Pulmonary artery endothelial cell (primary cell): Measurements from ENCODE around the gene GRWD1. TPM values are rescaled to one million over a fixed set of nuclear protein-coding genes. Genes with fewer than 3 reads are reported as not detected.

Experiments used
- DNase-seq: peaks from one replicate; pipeline ENCODE4 v3.0.0-alpha.2; 2011; ENCODE audit warnings: low read depth, low spot score
- total RNA-seq: library from RNA; depleted of rRNA; stranded (reverse); fragments of >200 nt; gene quantifications from 2 replicates; pipeline ENCODE4 v1.2.3, GENCODE V29; 2014

Gene GRWD1
- total RNA-seq, 1 donor from 2014 or later, result 35.5 TPM

GRCh38 chr19:48455908-48456562, 10.3 kb downstream of the GRWD1 start:
- no peak for DNase-seq

- no peak for DNase-seq
These were observed 11.1 kb downstream of the GRWD1 start for GRCh38 chr19:48456864-48457263.

GRCh38 chr19:48458016-48458415, 12.2 kb downstream of the GRWD1 start:
- DNase-seq, result no peak

- DNase-seq, result no peak
These were observed 15.8 kb downstream of the GRWD1 start for GRCh38 chr19:48461651-48461981.

DNA sequence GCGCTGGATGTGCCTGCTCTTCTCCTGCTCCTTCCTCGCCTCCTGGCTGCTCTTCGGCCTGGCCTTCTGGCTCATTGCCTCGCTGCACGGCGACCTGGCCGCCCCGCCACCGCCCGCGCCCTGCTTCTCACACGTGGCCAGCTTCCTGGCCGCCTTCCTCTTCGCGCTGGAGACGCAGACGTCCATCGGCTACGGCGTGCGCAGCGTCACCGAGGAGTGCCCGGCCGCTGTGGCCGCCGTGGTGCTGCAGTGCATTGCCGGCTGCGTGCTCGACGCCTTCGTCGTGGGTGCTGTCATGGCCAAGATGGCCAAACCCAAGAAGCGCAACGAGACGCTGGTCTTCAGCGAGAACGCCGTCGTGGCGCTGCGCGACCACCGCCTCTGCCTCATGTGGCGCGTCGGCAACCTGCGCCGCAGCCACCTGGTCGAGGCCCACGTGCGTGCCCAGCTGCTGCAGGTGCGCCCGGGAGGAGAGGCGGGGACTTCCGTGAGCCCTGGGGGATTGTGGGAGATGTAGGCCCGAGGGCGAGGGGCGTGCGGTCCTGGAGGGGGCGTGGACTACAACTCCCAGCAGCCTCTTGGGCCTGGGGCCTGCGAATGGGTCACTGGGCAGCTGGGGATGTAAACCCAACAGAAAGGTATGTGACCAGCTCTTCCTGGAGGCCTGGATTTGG, 16.3 kb downstream of the GRWD1 start:
- no peak for DNase-seq

GRCh38 chr19:48465215-48465614, 19.4 kb downstream of the GRWD1 start:
- DNase-seq, result no peak

GRCh38 chr19:48466561-48467325, 21.0 kb downstream of the GRWD1 start:
- DNase-seq, result no peak

GRCh38 chr19:48468772-48469288, 23.0 kb downstream of the GRWD1 start:
- DNase-seq, result peak; percentile 99

DNA sequence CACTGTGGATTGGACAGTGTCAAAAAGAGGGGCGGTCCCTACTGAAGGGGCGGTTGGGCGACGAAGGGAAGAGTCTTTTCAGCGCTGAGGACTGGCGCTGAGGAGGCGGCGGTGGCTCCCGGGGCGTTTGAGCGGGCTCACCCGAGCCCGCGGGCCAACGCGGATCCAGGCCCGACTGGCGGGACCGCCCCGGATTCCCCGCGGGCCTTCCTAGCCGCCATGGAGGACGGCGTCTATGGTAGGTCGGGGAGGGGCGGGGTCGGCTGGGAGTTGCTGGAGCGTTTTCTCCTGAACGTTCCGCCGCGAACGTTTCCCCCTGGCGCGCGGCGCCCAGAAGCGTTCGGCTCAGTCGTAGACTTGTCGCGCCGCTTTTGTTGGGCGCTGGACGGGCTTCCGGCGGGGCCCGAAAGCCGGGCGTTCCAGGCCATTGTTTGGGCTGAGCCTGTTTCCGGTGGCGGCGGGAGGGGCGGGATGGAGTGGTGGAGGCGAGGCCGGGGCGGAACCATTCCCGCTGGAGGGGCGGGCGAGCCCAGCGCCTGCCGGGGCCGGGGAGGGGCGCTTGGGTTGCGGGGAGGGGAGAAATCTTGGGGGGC, 23.6 kb downstream of the GRWD1 start, which contains the start of gene CYTH2:
TSS of gene CYTH2 (plus strand) at position 81 of the 593 bp plus-strand sequence. CDS start at position 220, 139 bp downstream.
- DNase-seq, result peak; percentile 64

DNA sequence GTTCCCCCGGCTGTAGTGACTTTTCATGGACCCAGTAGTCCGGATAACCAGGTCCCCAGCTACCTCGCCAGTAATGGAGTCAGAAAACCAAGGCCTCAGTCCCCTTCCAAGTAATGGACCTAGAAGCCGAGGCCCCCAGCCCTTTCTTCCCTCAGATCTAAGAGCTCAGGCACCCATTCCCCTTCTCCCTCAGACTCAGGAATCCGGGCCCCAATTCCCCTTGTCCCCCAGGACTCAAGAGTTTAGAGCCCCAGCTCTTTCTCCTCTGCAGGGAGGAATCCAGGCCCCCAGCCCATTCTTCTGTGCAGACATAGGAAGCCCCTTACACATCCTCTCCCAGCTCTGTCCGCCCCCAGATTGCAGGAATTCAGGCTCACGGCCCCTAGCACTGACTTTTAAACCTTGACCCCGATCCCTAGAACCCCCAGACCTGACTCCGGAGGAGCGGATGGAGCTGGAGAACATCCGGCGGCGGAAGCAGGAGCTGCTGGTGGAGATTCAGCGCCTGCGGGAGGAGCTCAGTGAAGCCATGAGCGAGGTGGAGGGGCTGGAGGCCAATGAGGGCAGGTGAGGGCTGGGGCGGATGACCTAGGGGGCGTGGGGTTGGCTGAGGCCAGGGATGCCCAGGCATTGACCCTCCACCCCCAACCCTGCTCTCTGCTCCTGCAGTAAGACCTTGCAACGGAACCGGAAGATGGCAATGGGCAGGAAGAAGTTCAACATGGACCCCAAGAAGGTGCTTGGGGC, 24.3 kb downstream of the GRWD1 start:
- no peak for DNase-seq

- no peak for DNase-seq
These were observed 25.1 kb downstream of the GRWD1 start for GRCh38 chr19:48470856-48471255.

GRCh38 chr19:48471836-48472235, 26.1 kb downstream of the GRWD1 start:
- no peak for DNase-seq

DNA sequence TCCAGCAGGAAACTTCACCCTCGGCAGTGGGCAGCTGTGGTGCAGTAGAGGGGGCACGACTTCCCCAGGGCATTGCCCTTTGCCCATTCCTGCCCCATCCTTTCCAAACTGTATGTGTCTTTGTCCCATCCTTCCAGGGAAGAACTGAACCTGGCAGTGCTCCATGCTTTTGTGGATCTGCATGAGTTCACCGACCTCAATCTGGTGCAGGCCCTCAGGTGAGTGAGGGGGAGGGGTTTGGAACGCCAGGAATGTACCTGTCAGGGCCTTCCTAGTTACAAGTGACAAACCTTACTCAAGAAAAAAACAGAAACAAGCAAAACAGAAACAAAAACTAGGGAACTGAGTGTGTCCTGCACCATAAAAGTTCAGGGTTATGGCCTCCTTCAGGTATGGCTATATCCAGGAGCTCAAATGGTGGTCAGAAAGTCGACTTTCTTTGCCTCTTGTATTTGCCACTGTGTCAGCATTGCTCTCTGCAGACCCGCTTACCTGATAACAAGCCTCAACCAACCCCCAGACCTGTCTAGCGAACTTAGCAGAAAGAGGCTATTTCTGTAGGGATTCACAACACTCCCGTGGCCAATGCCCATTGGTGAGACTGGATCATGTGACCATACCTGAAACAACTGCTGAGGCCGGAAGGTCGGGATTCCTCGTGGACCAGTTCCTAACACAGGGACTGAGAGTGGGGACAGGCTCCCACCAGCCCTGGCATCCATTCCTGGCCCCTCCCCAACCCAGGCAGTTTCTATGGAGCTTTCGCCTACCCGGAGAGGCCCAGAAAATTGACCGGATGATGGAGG, 27.6 kb downstream of the GRWD1 start:
- no peak for DNase-seq

DNA sequence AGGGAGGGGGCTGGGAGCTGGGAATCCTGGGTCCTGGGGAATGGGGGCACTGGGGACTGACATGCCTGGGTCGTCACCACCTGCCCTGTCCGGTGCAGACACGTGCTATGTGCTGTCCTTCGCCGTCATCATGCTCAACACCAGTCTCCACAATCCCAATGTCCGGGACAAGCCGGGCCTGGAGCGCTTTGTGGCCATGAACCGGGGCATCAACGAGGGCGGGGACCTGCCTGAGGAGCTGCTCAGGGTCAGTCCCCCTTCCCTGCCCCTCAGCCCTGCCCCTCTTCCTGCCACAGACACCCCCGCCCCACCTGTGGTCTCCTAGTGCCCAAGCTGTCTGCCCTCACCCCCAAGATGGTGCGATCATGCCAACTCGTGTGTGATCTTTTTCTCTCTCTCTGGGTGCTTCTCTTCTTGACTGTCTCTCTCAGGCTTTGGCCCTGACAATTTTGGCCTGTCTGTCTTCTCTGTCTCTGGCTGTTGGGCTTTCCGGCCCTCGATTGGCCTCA, 28.4 kb downstream of the GRWD1 start:
- DNase-seq, result no peak

GRCh38 chr19:48475369-48476068, 29.7 kb downstream of the GRWD1 start:
- no peak for DNase-seq

DNA sequence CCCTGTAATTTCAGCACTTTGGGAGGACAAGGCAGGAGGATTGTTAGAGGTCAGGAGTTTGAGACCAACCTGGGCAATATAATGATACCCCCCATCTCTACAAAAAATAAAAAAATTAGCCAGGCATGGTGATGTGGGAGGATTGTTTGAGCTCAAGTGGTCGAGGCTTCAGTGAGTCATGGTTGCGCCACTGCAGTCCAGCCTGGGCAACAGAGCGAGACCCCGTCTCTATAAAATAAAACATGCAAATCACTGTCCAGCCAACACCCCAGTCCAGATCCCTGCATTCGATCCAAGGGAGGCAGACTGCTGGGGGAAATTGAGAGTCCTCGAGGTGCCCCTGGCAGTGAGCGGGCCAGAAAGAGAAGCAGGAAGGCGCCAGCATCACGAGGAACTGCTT, 30.4 kb downstream of the GRWD1 start:
- DNase-seq, result no peak

DNA sequence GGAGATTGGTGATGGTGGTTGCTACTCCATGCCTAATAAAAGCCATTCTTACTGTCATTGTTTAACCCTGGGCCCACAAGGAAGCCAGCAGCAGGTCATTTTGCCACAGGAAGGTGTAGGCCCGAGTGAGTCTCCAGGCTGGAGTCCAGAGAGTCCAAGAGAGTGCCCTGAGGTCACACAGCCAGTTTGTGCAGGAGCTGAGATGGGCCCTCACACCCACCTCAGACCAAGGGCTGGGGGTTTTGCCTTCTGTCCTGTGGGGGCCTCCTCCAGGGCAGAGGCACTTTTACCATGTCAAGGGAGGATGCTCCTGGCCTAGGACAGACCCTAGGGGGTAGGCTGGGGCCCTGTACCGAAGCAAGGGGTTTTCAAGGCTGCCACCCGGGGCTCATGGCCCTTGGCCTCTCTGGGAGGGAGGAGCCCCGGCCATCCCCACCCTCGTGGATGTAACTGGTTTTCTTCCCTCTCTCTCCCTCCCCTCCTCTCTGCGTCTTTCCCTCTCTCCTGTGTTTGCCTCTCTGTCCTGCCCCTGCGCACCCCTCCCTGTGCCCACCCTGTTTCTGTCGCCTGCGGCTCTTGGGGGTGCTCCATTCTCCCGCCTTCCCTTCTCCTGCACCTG, 31.4 kb downstream of the GRWD1 start:
- no peak for DNase-seq

GRCh38 chr19:48477698-48478338, 32.0 kb downstream of the GRWD1 start:
- DNase-seq, result no peak
